T-helper 1 cell treated with Interleukin-12 subunit alpha and Interleukin-12 subunit beta and Interleukin-4 antibody, amounts not matched to agents 30 ng/mL and 1 ng/mL, for 36 hours (primary cell): ENCODE data around the gene C1QA. TPM values are rescaled to one million over a fixed set of nuclear protein-coding genes. Genes with fewer than 3 reads are reported as not detected.

ENCODE experiments used
- intact Hi-C: fragments of 100-400 bp; cut with micrococcal nuclease; formaldehyde crosslinking; loops from one replicate; pipeline ENCODE4 v1.15.1; 2024
- total RNA-seq: library from RNA; stranded (reverse); gene quantifications from 2 replicates; pipeline ENCODE4 v1.2.3, GENCODE V29; 2022

The C1QA gene
- total RNA-seq, 1 donor from 2014 or later = not detected

GRCh38 chr1:22612671-22613571 lies 23.5 kb upstream of the C1QA start:
- intact Hi-C loops = no loop called here

DNA sequence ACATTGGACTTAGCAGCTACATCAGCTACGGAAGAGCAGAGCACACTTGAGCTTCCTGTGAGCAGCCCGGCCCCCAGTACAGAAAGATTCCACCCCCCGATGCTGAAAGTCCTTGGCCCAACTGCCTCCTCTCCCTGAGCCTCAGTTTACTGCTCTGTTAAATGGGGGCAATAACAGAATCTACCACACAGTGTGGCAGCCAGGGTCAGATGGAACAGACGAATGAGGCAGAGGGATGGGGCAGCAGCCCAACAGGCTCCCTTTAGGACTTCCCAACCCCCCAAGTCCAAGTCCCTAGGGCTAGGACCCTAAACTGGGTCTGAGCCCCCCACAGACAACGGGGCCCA lies 22.9 kb upstream of the C1QA start:
- intact Hi-C loops = no loop called here

GRCh38 chr1:22613951-22614350 lies 22.5 kb upstream of the C1QA start:
- intact Hi-C loops = no loop called here

DNA sequence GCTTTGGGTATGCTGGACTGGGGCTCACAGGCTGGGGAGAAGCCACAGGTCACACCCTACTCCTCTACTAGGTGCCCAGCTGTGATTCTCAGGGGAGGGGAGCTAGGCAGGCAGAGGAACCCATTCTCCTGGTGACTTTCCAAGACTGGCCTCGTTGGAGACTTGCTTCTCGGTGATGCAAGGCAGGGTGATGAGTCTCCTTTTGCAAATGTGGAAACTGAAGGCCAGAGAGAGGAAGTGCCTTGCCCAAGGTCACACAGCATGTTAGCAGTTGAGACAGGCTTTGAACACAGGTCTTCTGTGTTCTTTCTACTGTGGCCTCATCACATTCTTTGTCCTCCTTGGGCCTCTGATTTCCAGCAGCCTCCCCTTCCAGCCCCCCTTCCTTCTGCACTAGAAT lies 20.5 kb upstream of the C1QA start:
- intact Hi-C loops = no loop called here

GRCh38 chr1:22616571-22616970 lies 19.9 kb upstream of the C1QA start:
- intact Hi-C loops = no loop called here

DNA sequence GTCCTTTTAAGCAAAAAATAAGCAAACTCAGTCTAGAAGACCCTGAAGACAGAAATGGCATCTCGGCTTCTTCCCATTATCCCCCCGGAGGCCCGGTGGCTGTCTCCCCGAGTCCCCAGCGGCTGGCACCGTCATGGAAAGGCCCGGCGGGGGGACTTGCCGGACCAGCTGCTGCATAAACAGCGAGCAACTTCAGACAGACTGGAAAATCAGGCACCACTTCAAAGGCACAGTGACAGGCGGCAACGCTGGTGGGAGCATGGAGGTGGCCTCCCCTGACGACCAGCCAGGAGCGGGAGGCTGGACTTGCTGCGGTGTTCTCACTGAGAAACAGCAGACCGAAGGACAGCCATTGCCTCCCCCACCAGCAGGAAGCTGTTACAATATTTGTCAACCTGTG lies 18.4 kb upstream of the C1QA start:
- intact Hi-C loops = no loop called here

- intact Hi-C loops = no loop called here
Measured at GRCh38 chr1:22619252-22619651, 17.2 kb upstream of the C1QA start.

GRCh38 chr1:22619798-22620197 lies 16.6 kb upstream of the C1QA start:
- intact Hi-C loops = no loop called here

- intact Hi-C loops = no loop called here
Measured at GRCh38 chr1:22621761-22622160, 14.7 kb upstream of the C1QA start.

GRCh38 chr1:22625262-22625925 lies 11.0 kb upstream of the C1QA start:
- intact Hi-C loops = no loop called here

- intact Hi-C loops = no loop called here
Measured at GRCh38 chr1:22626237-22627157, 9.9 kb upstream of the C1QA start.

GRCh38 chr1:22627331-22627730 lies 9.1 kb upstream of the C1QA start:
- intact Hi-C loops = no loop called here

- intact Hi-C loops = no loop called here
Measured at GRCh38 chr1:22628698-22629444, 7.6 kb upstream of the C1QA start.

- intact Hi-C loops = no loop called here
Measured at GRCh38 chr1:22629886-22630285, 6.5 kb upstream of the C1QA start.

- intact Hi-C loops = no loop called here
Measured at GRCh38 chr1:22633697-22634463, 2.5 kb upstream of the C1QA start.

- intact Hi-C loops = no loop called here
Measured at GRCh38 chr1:22635436-22635835, 992 bp upstream of the C1QA start.

GRCh38 chr1:22636927-22637326 lies 499 bp downstream of the C1QA start:
- intact Hi-C loops = no loop called here

DNA sequence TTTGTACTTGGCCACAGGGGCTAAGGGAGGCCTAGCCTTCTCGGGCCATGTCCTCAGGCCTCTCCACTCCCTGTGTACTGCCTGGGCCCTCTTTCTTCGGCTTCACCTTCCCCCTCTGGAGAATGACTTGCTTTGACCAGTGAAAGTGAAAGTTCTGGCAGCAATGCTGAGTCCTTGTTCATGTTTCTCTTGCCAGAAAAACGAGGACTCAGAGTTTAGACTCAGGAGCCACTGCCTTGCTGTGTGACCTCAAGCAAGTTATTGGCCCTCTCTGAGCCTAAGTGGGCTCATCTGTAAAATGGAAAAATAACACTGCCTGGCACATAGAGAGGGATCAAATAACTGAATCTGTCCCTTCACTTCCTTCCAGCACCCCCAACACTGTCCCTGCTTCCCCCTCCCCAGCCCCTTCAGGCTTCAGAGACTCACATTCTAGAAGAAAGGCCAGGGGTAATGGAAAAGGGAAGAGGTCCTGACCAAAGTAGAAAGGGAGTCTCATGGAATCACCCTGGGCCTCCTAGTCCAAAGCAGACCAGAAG lies 1.5 kb downstream of the C1QA start:
- intact Hi-C loops = no loop called here

- intact Hi-C loops = no loop called here
Measured at GRCh38 chr1:22638476-22639234, 2.2 kb downstream of the C1QA start.
